ENCODE measurements around the gene RASA4.
"Not testable (repeated sequence)": the region's sequence is repeated elsewhere in the genome, so short reads cannot be mapped to it uniquely, and the experiment has no call there.

The RASA4 gene

GRCh38 chr7:102611013-102611674 lies 5.4 kb downstream of the RASA4 start:
- in situ Hi-C loops (cut with HindIII; ENCODE audit: low pct_ligation_motif_present, low pct_unique_long_range_greater_than_20kb, low sequenced_read_pairs): not testable (repeated sequence)

GRCh38 chr7:102610441-102610840 lies 6.1 kb downstream of the RASA4 start:
- DNase-seq; in situ Hi-C loops (cut with HindIII; ENCODE audit: low pct_ligation_motif_present, low pct_unique_long_range_greater_than_20kb, low sequenced_read_pairs): not testable (repeated sequence)

More at GRCh38 chr7:102611013-102611674, 5.4 kb downstream of the RASA4 start:
- not testable (repeated sequence) for DNase-seq

- DNase-seq; in situ Hi-C loops (cut with HindIII; ENCODE audit: low pct_ligation_motif_present, low pct_unique_long_range_greater_than_20kb, low sequenced_read_pairs): not testable (repeated sequence)
Observed at GRCh38 chr7:102609734-102610133, 6.8 kb downstream of the RASA4 start.

DNA sequence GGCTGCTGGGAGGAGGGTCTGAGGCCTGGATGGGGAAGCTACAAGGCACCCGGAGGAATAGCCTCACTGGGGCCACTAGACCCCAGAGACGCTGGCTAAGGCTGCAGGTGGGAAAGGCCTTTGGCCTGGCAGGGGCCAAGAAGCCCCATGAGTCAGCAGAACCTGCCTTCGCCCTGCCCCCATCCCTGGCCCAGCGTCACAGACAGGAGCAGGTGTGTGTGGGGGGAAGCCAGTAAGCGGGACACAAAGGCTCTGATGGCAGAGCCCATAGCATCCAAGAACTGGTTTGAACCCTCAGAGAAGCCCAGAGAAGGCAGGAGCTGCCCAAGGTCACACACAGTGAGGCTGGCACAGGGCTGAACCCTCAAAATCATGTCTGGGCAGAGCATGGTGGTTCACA lies 9.7 kb downstream of the RASA4 start:
- in situ Hi-C loops (cut with HindIII; ENCODE audit: low pct_ligation_motif_present, low pct_unique_long_range_greater_than_20kb, low sequenced_read_pairs); DNase-seq: not testable (repeated sequence)

DNA sequence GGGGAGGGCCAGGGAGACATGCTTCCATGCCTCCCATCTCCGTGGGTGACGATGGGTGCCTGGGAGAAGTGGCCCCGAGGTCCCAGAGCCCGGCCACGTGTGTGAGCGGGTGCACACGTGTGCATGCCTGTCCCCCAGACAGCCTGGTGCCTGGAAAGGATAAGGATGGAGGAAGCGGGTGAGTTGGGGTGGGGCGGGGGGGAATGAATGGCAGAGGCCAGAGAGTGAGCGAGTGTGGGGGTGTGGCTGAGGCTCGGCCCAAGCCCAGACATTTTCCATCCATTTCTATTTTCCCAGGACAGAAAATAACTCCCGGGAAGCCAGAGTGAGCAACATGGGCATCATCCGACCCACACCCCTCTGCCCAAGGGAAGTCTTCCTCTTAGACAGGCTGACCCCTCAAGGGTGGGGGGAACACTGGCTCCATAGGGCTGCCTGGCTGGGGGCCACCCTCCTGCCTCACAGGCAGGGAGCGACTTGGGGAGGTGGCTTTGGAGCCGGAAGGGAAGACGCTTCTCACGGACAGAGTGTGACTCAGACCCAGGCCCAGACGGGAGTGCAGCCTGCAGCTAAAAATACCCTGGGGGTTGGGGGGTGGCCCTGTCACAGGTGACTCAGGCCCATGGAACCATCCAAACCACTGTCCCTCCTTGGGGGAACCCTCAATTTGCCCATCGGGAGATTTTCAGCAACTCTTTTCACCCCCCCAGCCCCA lies 12.0 kb downstream of the RASA4 start:
- DNase-seq; in situ Hi-C loops (cut with HindIII; ENCODE audit: low pct_ligation_motif_present, low pct_unique_long_range_greater_than_20kb, low sequenced_read_pairs): not testable (repeated sequence)

GRCh38 chr7:102602317-102602716 lies 14.2 kb downstream of the RASA4 start:
- in situ Hi-C loops (cut with HindIII; ENCODE audit: low pct_ligation_motif_present, low pct_unique_long_range_greater_than_20kb, low sequenced_read_pairs); DNase-seq: not testable (repeated sequence)

DNA sequence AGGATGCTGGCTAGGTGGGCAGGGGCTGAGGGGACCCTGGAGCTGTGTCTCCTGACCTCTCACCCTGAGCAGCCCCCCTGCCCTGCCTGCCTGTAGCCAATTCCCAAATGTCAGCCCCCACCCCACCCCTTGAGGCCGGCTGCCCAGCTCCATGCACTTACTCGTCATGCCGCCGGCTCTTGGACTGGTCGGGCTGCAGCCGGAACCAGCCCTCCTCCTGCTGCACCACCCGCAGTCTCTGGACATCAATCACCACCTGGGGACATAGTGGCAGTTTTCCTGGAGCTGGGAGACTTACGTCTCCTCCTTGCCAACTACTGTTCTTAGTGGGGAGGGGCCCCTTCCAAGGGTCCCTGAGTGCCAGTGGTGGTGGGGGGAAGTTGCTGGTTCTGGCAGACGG lies 16.9 kb downstream of the RASA4 start:
- in situ Hi-C loops (cut with HindIII; ENCODE audit: low pct_ligation_motif_present, low pct_unique_long_range_greater_than_20kb, low sequenced_read_pairs): not testable (repeated sequence)

GRCh38 chr7:102596036-102596435 lies 20.5 kb downstream of the RASA4 start:
- DNase-seq; in situ Hi-C loops (cut with HindIII; ENCODE audit: low pct_ligation_motif_present, low pct_unique_long_range_greater_than_20kb, low sequenced_read_pairs): not testable (repeated sequence)

More for the DNA sequence above, 16.9 kb downstream of the RASA4 start:
- not testable (repeated sequence) for DNase-seq

DNA sequence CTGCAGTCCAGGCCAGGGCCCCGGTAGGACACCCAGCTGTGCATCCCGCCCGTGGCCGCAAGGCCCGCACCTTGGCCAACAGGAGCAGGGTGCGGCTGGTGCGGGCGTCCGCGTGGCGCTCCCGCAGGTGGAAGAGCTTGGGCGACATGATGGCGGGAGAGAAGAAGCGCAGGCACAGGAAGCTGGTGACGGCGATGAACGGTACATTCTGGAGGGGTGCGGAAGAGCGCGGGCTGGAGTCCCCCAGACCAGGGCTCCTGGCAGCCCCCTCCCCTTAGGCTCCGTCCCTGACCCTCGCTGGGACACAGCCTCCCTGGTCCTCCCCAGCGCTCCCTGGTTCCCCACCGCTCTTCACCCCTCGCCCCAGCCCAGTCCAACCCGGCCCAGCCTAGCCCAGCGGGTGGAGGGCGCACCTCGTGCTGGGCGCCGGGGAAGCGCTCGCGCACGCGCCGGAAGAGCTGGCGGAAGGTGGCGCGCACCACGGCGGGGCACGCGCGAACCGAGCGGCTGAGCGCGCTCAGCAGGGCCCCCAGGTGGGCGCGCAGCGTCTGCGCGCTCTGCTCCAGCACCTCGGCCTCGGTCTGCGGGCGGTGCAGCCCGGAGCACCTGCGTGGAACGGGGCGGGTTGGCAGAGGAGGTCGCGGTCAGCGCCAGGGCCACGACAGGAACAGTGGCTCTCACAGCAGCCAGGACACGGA lies 22.8 kb downstream of the RASA4 start:
- DNase-seq; in situ Hi-C loops (cut with HindIII; ENCODE audit: low pct_ligation_motif_present, low pct_unique_long_range_greater_than_20kb, low sequenced_read_pairs): not testable (repeated sequence)

DNA sequence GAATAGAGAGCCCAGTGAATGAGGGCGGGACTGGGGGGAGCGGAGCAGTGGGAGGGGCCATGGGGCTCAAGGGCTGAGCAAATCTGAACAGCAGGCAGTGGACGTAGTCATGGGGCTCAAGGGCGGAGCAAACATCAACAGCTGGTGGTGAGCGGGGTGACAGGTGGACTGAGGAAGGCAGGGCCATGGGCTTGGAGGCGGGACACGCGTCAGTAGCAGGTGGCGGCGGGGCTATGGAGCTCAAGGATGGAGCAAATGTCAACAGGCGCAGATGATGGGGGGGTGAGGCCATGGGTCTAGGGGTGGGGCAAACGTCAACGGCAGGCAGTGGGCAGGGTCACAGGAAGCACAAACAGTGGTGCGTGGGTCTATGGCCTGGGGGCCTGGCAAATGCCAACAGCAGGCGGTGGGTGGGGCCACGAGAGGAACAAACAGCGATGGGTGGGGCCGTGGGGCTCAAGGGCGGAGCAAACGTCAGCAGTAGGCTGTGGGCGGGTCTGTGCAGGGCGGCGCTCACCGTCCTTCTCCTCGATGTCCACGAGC lies 24.0 kb downstream of the RASA4 start:
- in situ Hi-C loops (cut with HindIII; ENCODE audit: low pct_ligation_motif_present, low pct_unique_long_range_greater_than_20kb, low sequenced_read_pairs); DNase-seq: not testable (repeated sequence)

GRCh38 chr7:102589857-102590256 lies 26.7 kb downstream of the RASA4 start:
- in situ Hi-C loops (cut with HindIII; ENCODE audit: low pct_ligation_motif_present, low pct_unique_long_range_greater_than_20kb, low sequenced_read_pairs); DNase-seq: not testable (repeated sequence)

GRCh38 chr7:102583495-102583894 lies 33.1 kb downstream of the RASA4 start:
- DNase-seq; in situ Hi-C loops (cut with HindIII; ENCODE audit: low pct_ligation_motif_present, low pct_unique_long_range_greater_than_20kb, low sequenced_read_pairs): not testable (repeated sequence)

- DNase-seq; in situ Hi-C loops (cut with HindIII; ENCODE audit: low pct_ligation_motif_present, low pct_unique_long_range_greater_than_20kb, low sequenced_read_pairs): not testable (repeated sequence)
Observed at GRCh38 chr7:102581722-102582121, 34.8 kb downstream of the RASA4 start.

GRCh38 chr7:102578486-102578885 lies 38.1 kb downstream of the RASA4 start:
- in situ Hi-C loops (cut with HindIII; ENCODE audit: low pct_ligation_motif_present, low pct_unique_long_range_greater_than_20kb, low sequenced_read_pairs); DNase-seq: not testable (repeated sequence)

GRCh38 chr7:102577315-102578240 lies 39.0 kb downstream of the RASA4 start:
- DNase-seq; in situ Hi-C loops (cut with HindIII; ENCODE audit: low pct_ligation_motif_present, low pct_unique_long_range_greater_than_20kb, low sequenced_read_pairs): not testable (repeated sequence)

DNA sequence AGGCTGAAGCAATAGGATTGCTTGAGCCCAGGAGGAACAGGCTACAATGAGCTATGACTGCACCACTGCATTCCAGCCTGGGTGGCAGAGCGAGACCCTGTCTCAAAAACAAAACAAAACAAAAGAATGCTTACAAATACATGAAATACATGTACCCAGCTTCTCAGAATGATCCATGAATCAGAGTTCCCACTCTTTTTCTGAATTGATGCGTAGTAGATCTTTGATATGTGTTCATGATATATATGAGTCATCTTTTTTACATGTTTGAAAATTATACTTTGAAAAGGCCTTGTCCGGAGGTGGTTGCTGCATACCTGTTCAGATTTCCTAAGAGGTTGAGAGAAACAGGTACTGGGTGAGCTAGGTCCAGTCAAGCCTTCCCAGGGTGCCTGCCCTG lies 40.2 kb downstream of the RASA4 start:
- DNase-seq; in situ Hi-C loops (cut with HindIII; ENCODE audit: low pct_ligation_motif_present, low pct_unique_long_range_greater_than_20kb, low sequenced_read_pairs): not testable (repeated sequence)

DNA sequence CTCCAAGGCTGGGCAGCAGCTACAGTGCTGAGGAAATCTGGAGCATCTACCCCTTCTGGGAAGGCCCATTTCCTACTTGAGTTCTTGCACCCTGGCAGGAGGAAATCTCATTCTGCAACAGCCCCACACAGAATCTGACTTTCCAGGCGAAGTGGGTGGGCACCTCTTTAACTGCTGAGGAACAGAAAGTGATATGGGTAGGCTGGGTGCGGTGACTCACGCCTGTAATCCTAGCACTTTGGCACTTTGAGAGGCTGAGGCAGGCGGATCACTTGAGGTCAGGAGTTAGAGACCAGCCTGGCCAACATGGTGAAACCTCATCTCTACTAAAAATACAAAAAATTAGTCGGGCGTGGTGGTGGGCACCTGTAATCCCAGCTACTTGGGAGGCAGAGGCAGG lies 41.9 kb downstream of the RASA4 start:
- DNase-seq; in situ Hi-C loops (cut with HindIII; ENCODE audit: low pct_ligation_motif_present, low pct_unique_long_range_greater_than_20kb, low sequenced_read_pairs): not testable (repeated sequence)
